ENCODE data around the gene RNF40. TPM values are rescaled to one million over a fixed set of nuclear protein-coding genes. Genes with fewer than 3 reads are reported as not detected.

The RNF40 gene
- total and polyA plus RNA-seq, 8 donors, result 17.5 to 155 (median 54.5) TPM

DNA sequence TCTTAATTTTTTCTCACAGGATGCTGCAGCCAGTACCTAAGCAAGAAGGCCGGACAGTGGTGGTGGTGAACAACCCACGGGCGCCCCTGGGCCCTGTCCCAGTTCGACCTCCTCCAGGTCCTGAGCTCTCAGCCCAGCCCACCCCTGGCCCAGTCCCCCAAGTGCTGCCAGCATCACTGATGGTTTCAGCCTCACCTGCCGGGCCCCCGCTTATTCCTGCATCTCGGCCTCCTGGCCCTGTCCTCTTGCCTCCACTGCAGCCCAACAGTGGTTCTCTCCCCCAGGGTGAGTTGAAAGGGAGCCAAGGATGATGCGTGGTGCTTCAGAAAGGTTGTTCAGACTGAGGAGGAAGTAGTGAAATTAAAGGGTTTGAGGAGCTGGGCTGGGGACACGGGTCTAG is 41.4 kb upstream of the RNF40 start:
- peaks cover 100% of the 10 kb centered on the region in 4 donors for H3K36me3 ChIP-seq
- DNase-seq, result no peak
- no peak overlapping the region for H3K27ac ChIP-seq
- no peaks in the 10 kb centered on the region for H3K27me3 ChIP-seq
- H3K4me1 ChIP-seq, result peaks cover 0 to 29% (median 0%) of the 10 kb centered on the region in 4 donors
- intact Hi-C loops (cut with DNase I; ENCODE audit: low total_unique reads), result no loop called here
- 81 to 93% (median 89%) methylated on average over 8 to 9 of the region's 9 CpGs for WGBS, 5 donors
- H3K9me3 ChIP-seq, result no peaks in the 10 kb centered on the region
- TF ChIP-seq POLR2A (IDR thresholded peaks at IDR 0.05), result no peak
- TF ChIP-seq POLR2AphosphoS5 (IDR thresholded peaks at IDR 0.05), result no peak
- TF ChIP-seq, protein P1, sequence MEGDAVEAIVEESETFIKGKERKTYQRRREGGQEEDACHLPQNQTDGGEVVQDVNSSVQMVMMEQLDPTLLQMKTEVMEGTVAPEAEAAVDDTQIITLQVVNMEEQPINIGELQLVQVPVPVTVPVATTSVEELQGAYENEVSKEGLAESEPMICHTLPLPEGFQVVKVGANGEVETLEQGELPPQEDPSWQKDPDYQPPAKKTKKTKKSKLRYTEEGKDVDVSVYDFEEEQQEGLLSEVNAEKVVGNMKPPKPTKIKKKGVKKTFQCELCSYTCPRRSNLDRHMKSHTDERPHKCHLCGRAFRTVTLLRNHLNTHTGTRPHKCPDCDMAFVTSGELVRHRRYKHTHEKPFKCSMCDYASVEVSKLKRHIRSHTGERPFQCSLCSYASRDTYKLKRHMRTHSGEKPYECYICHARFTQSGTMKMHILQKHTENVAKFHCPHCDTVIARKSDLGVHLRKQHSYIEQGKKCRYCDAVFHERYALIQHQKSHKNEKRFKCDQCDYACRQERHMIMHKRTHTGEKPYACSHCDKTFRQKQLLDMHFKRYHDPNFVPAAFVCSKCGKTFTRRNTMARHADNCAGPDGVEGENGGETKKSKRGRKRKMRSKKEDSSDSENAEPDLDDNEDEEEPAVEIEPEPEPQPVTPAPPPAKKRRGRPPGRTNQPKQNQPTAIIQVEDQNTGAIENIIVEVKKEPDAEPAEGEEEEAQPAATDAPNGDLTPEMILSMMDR (IDR thresholded peaks at IDR 0.05), result no peak
- no peak for TF ChIP-seq EP300 (IDR thresholded peaks at IDR 0.05)
- no peak overlapping the region for H3K4me3 ChIP-seq

DNA sequence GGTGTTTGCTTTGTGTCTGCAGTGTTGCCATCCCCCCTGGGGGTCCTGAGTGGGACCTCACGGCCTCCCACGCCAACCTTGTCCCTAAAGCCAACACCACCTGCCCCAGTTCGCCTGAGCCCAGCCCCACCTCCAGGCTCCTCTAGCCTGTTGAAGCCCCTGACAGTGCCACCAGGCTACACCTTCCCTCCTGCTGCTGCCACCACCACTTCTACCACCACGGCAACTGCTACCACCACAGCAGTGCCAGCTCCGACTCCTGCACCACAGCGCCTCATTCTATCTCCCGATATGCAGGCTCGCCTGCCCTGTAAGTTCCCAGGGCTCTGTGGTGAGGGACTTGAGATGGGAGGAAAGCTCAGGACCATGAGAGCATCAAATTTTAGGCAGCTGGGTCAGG is 41.0 kb upstream of the RNF40 start:
- no peak overlapping the region for H3K4me3 ChIP-seq
- no peaks in the 10 kb centered on the region for H3K9me3 ChIP-seq
- intact Hi-C loops (cut with DNase I; ENCODE audit: low total_unique reads), result no loop called here
- H3K27ac ChIP-seq, result no peak overlapping the region
- TF ChIP-seq, protein P1 (IDR thresholded peaks at IDR 0.05), result no peak
- TF ChIP-seq POLR2AphosphoS5 (IDR thresholded peaks at IDR 0.05), result no peak
- no peak for TF ChIP-seq EP300 (IDR thresholded peaks at IDR 0.05)
- TF ChIP-seq POLR2A (IDR thresholded peaks at IDR 0.05), result no peak
- 96 to 98% (median 97%) methylated on average over 8 of the region's 8 CpGs for WGBS, 5 donors
- peaks cover 95 to 100% (median 100%) of the 10 kb centered on the region in 4 donors for H3K36me3 ChIP-seq
- no peak for DNase-seq
- no peaks in the 10 kb centered on the region for H3K27me3 ChIP-seq
- H3K4me1 ChIP-seq, result peaks cover 0 to 25% (median 0%) of the 10 kb centered on the region in 4 donors

DNA sequence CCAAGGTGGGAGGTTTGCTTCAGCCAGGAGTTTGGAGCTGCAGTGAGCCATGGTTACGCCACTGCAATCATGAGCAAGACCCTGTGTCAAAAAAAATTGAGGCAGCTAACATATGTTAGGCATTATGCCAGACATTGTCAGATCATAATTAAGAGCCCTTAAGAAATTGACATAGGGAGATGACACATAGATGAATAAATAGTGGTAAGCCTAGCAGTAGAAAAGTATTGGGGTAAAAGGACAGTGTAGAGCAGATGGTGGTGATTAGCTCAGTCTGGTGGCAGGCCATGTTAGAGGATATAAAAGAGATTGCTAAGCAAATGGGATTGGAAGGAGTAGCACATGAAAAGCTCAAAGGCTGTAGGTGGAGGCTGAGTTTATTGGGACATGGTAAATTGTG is 40.5 kb upstream of the RNF40 start:
- TF ChIP-seq POLR2AphosphoS5 (IDR thresholded peaks at IDR 0.05) (no peak), POLR2A (IDR thresholded peaks at IDR 0.05) (no peak), EP300 (IDR thresholded peaks at IDR 0.05) (no peak)
- TF ChIP-seq, protein P1 (IDR thresholded peaks at IDR 0.05), result no peak
- no peak for DNase-seq
- WGBS, 5 donors, result 86 to 100% (median 96%) methylated on average over 1 of the region's 1 CpG

DNA sequence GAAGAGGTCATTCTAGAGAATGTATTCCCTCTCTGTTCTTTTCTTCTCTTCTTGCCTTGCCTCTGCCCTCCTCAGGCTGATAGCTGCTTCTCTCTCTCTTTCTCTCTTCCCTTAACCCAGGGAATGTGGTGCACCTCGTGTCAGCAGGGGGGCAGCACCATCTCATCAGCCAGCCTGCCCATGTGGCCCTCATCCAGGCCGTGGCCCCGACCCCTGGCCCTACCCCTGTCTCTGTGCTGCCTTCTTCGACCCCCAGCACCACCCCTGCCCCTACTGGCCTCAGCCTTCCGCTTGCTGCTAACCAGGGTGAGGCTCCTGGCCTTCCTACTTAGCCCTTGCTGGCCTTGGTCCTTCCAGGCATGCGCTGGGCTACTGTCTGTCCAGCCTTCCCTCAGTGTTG is 39.7 kb upstream of the RNF40 start:
- intact Hi-C loops (cut with DNase I; ENCODE audit: low total_unique reads), result no loop called here
- DNase-seq, result no peak
- Histone ChIP-seq H3K4me3 (no peak overlapping the region), H3K36me3 (peaks cover 82 to 100% (median 100%) of the 10 kb centered on the region in 4 donors), H3K9me3 (no peaks in the 10 kb centered on the region), H3K27ac (no peak overlapping the region), H3K4me1 (peaks cover 0 to 16% (median 0%) of the 10 kb centered on the region in 4 donors), H3K27me3 (no peaks in the 10 kb centered on the region)
- TF ChIP-seq, protein P1 (IDR thresholded peaks at IDR 0.05), result no peak
- TF ChIP-seq POLR2AphosphoS5 (IDR thresholded peaks at IDR 0.05) (no peak), EP300 (IDR thresholded peaks at IDR 0.05) (no peak), POLR2A (IDR thresholded peaks at IDR 0.05) (no peak)
- 70 to 79% (median 72%) methylated on average over 6 of the region's 6 CpGs for WGBS, 5 donors

More for the DNA sequence above, 40.5 kb upstream of the RNF40 start:
- Histone ChIP-seq H3K36me3 (peaks cover 91 to 100% (median 100%) of the 10 kb centered on the region in 4 donors), H3K4me3 (no peak overlapping the region), H3K27ac (no peak overlapping the region), H3K9me3 (no peaks in the 10 kb centered on the region), H3K27me3 (no peaks in the 10 kb centered on the region), H3K4me1 (peaks cover 0 to 20% (median 0%) of the 10 kb centered on the region in 4 donors)
- intact Hi-C loops (cut with DNase I; ENCODE audit: low total_unique reads), result no loop called here
